K562 (cell line): ENCODE data around the gene USP32. TPM values are rescaled to one million over a fixed set of nuclear protein-coding genes. Genes with fewer than 3 reads are reported as not detected.

Source experiments
- ATAC-seq: fragments of 200-7000 bp; cut with Tn5 transposase; 3 replicates; pipeline ENCODE4 v1.9.1; 2020; ENCODE audit warnings: moderate library complexity
- BruUV-seq: library from RNA; stranded (reverse); fragments of 400-500 nt; replicated peaks from 2 replicates; lab custom pipeline; 2021; lab: Mats Ljungman, UMichigan
- CTCF ChIA-PET: fragments of 300-600 bp; formaldehyde crosslinking; extraction: SDS; loops from one replicate; lab custom pipeline; 2021; ENCODE audit warnings: low intra/inter-chr PET ratio; lab: Yijun Ruan, JAX
- POLR2A ChIA-PET: fragments of 300-600, 350-650 bp; sonication (Branson Sonifier 250); formaldehyde crosslinking; extraction: SDS; loops from one replicate; lab custom pipeline; 2021; ENCODE audit warnings: antibody characterized with exemption, inconsistent platforms; lab: Yijun Ruan, JAX
- DNase-seq, 4 experiments: peaks; one replicate each; pipeline versions ENCODE4 v3.0.0 to v3.0.0-alpha.2; 2011 to 2018; ENCODE audit warnings: low spot score in 3 of 4, mixed read lengths in 3 of 4; ENCODE audit errors: extremely low read depth in 1 of 4
- FAIRE-seq: peaks from 2 replicates; lab custom pipeline; 2011; peaks lifted over from hg19 to GRCh38; lab: Jason Lieb, UNC
- H2AFZ ChIP-seq: 2 replicates; pipeline ENCODE4 v1.6.0; 2011; ENCODE audit warnings: low read depth, low read length, control low read depth, inconsistent platforms
- H3K27ac ChIP-seq: fragments of 200-600 bp; 3 replicates; pipeline ENCODE4 v1.8.0; 2011; ENCODE audit warnings: low read depth, mild to moderate bottlenecking, control low read depth, inconsistent platforms, low read length, moderate library complexity, mixed read lengths; ENCODE audit errors: extremely low read depth
- H3K27me3 ChIP-seq, 2 experiments: fragments of 300-600 bp in 1 of 2; 2 replicates in 1 of 2; 3 replicates in 1 of 2; pipeline versions ENCODE4 v1.6.0 to v1.8.0; 2011; ENCODE audit warnings: inconsistent platforms in 2 of 2, low read length in 2 of 2, mild to moderate bottlenecking in 1 of 2, mixed read lengths in 1 of 2, moderate library complexity in 1 of 2; ENCODE audit not compliant: control insufficient read depth in 2 of 2, insufficient read depth in 2 of 2
- H3K36me3 ChIP-seq: fragments of 300-600 bp; 3 replicates; pipeline ENCODE4 v1.8.0; 2011; ENCODE audit warnings: mild to moderate bottlenecking, low read length, inconsistent platforms; ENCODE audit not compliant: control insufficient read depth, insufficient read depth
- H3K4me1 ChIP-seq, 2 experiments: fragments of 200-600 bp in 1 of 2; replicated peaks in 1 of 2; 2 replicates in 1 of 2; 3 replicates in 1 of 2; pipeline versions ENCODE4 v1.5.1 to v1.8.0; 2011; ENCODE audit warnings: inconsistent platforms in 2 of 2, low read length in 2 of 2, mild to moderate bottlenecking in 1 of 2, mixed read lengths in 1 of 2, moderate library complexity in 1 of 2; ENCODE audit not compliant: control insufficient read depth in 2 of 2, insufficient read depth in 2 of 2
- H3K4me2 ChIP-seq: 2 replicates; pipeline ENCODE4 v1.6.1; 2011; ENCODE audit warnings: low read length, control low read depth, inconsistent platforms, mixed read lengths; ENCODE audit not compliant: insufficient read depth
- H3K4me3 ChIP-seq: fragments of 200-600 bp; sonication (generic), shearing (Covaris generic); 2 replicates; pipeline ENCODE4 v1.5.1; 2016; ENCODE audit warnings: control low read depth, inconsistent platforms
- H3K79me2 ChIP-seq: fragments of 200-600 bp; 3 replicates; pipeline ENCODE4 v1.8.0; 2011; ENCODE audit warnings: low read length, inconsistent platforms; ENCODE audit not compliant: control insufficient read depth, insufficient read depth
- H3K9ac ChIP-seq, 2 experiments: 2 replicates each; pipeline versions ENCODE4 v1.6.0 to v1.6.1; 2011; ENCODE audit warnings: low read depth in 2 of 2, low read length in 2 of 2, control low read depth in 1 of 2, inconsistent platforms in 1 of 2, mild to moderate bottlenecking in 1 of 2, mixed read lengths in 1 of 2; ENCODE audit not compliant: insufficient read depth in 1 of 2
- H3K9me1 ChIP-seq: one replicate; pipeline ENCODE4 v1.6.0; 2011; ENCODE audit warnings: inconsistent platforms, mild to moderate bottlenecking, low read length, moderate library complexity; ENCODE audit not compliant: control insufficient read depth, insufficient read depth
- H3K9me3 ChIP-seq: replicated peaks from 2 replicates; pipeline ENCODE4 v1.5.1; 2011; ENCODE audit warnings: low read depth, low read length, inconsistent platforms; ENCODE audit not compliant: control insufficient read depth, insufficient read depth
- H4K20me1 ChIP-seq: replicated peaks from 2 replicates; pipeline ENCODE4 v1.6.1; 2011; ENCODE audit warnings: low read length, inconsistent platforms, mixed read lengths; ENCODE audit not compliant: control insufficient read depth, insufficient read depth
- ARID2 ChIP-seq: fragments of 450-650 bp; IDR thresholded peaks from 2 replicates; pipeline ENCODE4 v1.6.1; 2017; ENCODE audit warnings: antibody characterized with exemption, mild to moderate bottlenecking
- ATF1 ChIP-seq, 2 experiments: fragments of 450-650 bp in 1 of 2; IDR thresholded peaks; 2 replicates each; pipeline ENCODE4 v1.6.1; 2016; ENCODE audit warnings: missing compliant biosample characterization in 1 of 2, missing genetic modification characterization in 1 of 2
- DIDO1 ChIP-seq: fragments of 450-650 bp; IDR thresholded peaks from 2 replicates; pipeline ENCODE4 v1.6.1; 2016; ENCODE audit warnings: low read depth, missing biosample characterization, missing genetic modification characterization
- DMBX1 ChIP-seq: fragments of 250-450 bp; sonication (Bioruptor Pico); IDR thresholded peaks from 2 replicates; pipeline ENCODE4 v1.8.0; 2022; ENCODE audit warnings: inconsistent platforms, mild to moderate bottlenecking, moderate library complexity, borderline replicate concordance
- ESRRA ChIP-seq: fragments of 450-650 bp; IDR thresholded peaks from 2 replicates; pipeline ENCODE4 v1.6.1; 2014; ENCODE audit warnings: low read depth, mild to moderate bottlenecking, moderate library complexity, borderline replicate concordance
- HDAC1 ChIP-seq, 2 experiments: fragments of 450-650 bp; IDR thresholded peaks; 2 replicates each; pipeline ENCODE4 v1.6.1; 2016 to 2017; ENCODE audit warnings: inconsistent platforms in 1 of 2, mild to moderate bottlenecking in 1 of 2, moderate library complexity in 1 of 2
- KLF13 ChIP-seq: fragments of 450-650 bp; IDR thresholded peaks from 2 replicates; pipeline ENCODE4 v1.6.1; 2016; ENCODE audit warnings: missing genetic modification characterization, low read depth, mild to moderate bottlenecking, missing compliant biosample characterization, moderate library complexity, borderline replicate concordance
- MYC ChIP-seq, 2 experiments: fragments of 250-450 bp in 1 of 2; sonication (Bioruptor Pico) in 1 of 2; IDR thresholded peaks; 2 replicates each; pipeline versions ENCODE4 v1.5.1 to v1.6.1; 2012 to 2021; ENCODE audit warnings: low read depth in 2 of 2, borderline replicate concordance in 1 of 2, improper control_type of control experiment in 1 of 2, low read length in 1 of 2, mild to moderate bottlenecking in 1 of 2, moderate library complexity in 1 of 2
- NFRKB ChIP-seq: fragments of 450-650 bp; IDR thresholded peaks from 2 replicates; pipeline ENCODE4 v1.6.1; 2016; ENCODE audit warnings: low read depth
- PTBP1 ChIP-seq: fragments of 200-400 bp; formaldehyde crosslinking; IDR thresholded peaks from 2 replicates; pipeline ENCODE4 v1.6.1; 2017; ENCODE audit warnings: low read depth, low read length
- STAT5B ChIP-seq: fragments of 250-450 bp; sonication (Bioruptor Pico); IDR thresholded peaks from 2 replicates; pipeline ENCODE4 v1.8.0; 2021; ENCODE audit warnings: mild to moderate bottlenecking, inconsistent platforms
- TEAD2 ChIP-seq: fragments of 450-650 bp; IDR thresholded peaks from 2 replicates; pipeline ENCODE4 v1.6.1; 2016; ENCODE audit warnings: missing genetic modification characterization, control low read depth, missing compliant biosample characterization
- YBX1 ChIP-seq: fragments of 450-650 bp; IDR thresholded peaks from 2 replicates; pipeline ENCODE4 v1.7.1; 2016; ENCODE audit warnings: mild to moderate bottlenecking
- YY1 ChIP-seq, 3 experiments: IDR thresholded peaks; 2 replicates each; pipeline ENCODE4 v1.6.1; 2011; ENCODE audit warnings: low read length in 2 of 3, mild to moderate bottlenecking in 2 of 3, moderate library complexity in 2 of 3, borderline replicate concordance in 1 of 3, control low read depth in 1 of 3, low read depth in 1 of 3; ENCODE audit not compliant: insufficient read depth in 3 of 3, insufficient replicate concordance in 2 of 3, control insufficient read depth in 1 of 3, insufficient read length in 1 of 3; ENCODE audit errors: extremely low read depth in 1 of 3
- ZNF3 ChIP-seq: fragments of 250-450 bp; sonication (Bioruptor Pico); IDR thresholded peaks from 2 replicates; pipeline ENCODE4 v1.5.0; 2021; ENCODE audit warnings: mild to moderate bottlenecking, moderate library complexity
- WGBS: fragments of 100-300 bp; shearing (Covaris generic); methylation state at CpG from one replicate; pipeline ENCODE4 v1.1.6; 2016; ENCODE audit warnings: low coverage, mixed read lengths; ENCODE audit not compliant: insufficient coverage; ENCODE audit errors: missing lambda C conversion rate; 5-methylcytosine and 5-hydroxymethylcytosine counted together
- in situ Hi-C: fragments of 300-500 bp; cut with MboI; formaldehyde crosslinking; loops from 4 replicates; pipeline ENCODE4 v1.15.0; 2018; ENCODE audit warnings: inconsistent platforms, mixed read lengths
- intact Hi-C: fragments of 100-400 bp; cut with micrococcal nuclease; formaldehyde crosslinking; loops from 2 replicates; pipeline ENCODE4 v1.14.2; 2022
- polyA plus RNA-seq, 8 experiments: library from polyadenylated mRNA; depleted of rRNA in 4 of 8; stranded (reverse) in 5 of 8; unstranded in 3 of 8; fragments of >200 nt; fragmentation: Nextera tagmentation in 2 of 8; fragmentation: Illumina TruSeq in 1 of 8; extraction: Ambion mirVana in 2 of 8; extraction: Trizol in 1 of 8; gene quantifications; 2 replicates each; pipeline versions ENCODE4 v1.2.1 to v1.2.3, GENCODE V29; 2011 to 2014; ENCODE audit warnings: inconsistent platforms in 1 of 8, missing spikeins in 1 of 8
- total RNA-seq, 7 experiments: library from RNA; depleted of rRNA in 6 of 7; stranded (reverse); fragments of >200 nt in 6 of 7; fragmentation: Illumina TruSeq in 2 of 7; extraction: Trizol in 2 of 7; gene quantifications; 2 replicates each; pipeline versions ENCODE4 v1.2.1 to v1.2.3, GENCODE V29; 2011 to 2021; ENCODE audit warnings: low replicate concordance in 1 of 7
- TF ChIP-seq, protein P1 (sequence below): sonication (generic); IDR thresholded peaks from 2 replicates; pipeline ENCODE4 v1.6.1; 2016
- TF ChIP-seq, protein P2 (sequence below): IDR thresholded peaks from 2 replicates; pipeline ENCODE4 v1.6.1; 2012; ENCODE audit warnings: low read depth, low read length, improper control_type of control experiment, borderline replicate concordance

The USP32 gene
- total and polyA plus RNA-seq, 9 of the 15 experiments (the other 6 are each of a cell fraction or from before 2014, with no cell fraction given), result 18.0 to 69.3 (median 47.1) TPM

DNA sequence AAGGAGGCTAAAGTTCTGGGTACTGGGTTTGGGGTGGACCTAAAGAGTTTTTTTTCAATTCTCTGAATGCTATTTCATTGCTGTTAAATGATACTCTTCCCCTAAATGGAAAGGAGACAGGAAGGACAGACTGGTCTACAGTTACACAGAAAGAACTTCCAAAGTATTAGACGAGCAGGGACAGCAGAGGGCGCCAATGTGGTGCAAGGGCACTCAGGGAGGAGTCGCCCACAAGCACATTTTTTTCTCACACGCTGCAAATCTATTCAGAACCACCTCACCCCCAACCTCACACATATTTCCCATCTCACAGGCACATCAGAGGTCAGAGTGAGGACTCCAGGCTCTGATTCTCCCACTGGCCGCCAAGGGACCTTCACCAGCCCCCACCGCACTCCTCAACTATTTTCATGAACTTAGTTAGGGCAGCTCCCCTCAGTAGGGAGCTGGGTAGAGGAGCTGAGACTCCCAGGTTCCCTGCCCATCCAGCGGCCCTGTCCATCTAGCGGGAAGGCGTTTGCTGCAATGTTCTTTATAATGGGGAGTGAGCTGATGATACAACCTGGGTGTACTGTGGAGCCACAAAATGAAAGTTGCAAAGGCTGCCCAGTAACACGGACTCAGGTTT lies 248.9 kb downstream of the USP32 start:
- Histone ChIP-seq H3K9ac (peak overlapping the region in 1 of 2 experiments; percentile 26; a peak in 1 of 4 replicates), H3K79me2 (no peaks in the 10 kb centered on the region), H3K9me1 (peaks cover 3% of the 10 kb centered on the region), H3K27ac (no peak overlapping the region), H3K4me3 (no peak overlapping the region), H3K4me2 (peak overlapping the region; percentile 35; the same call in 1 of the 2 replicates), H4K20me1 (peaks cover 19% of the 10 kb centered on the region), H3K9me3 (no peaks in the 10 kb centered on the region), H3K36me3 (no peaks in the 10 kb centered on the region), H3K4me1 (peaks cover 4 to 34% of the 10 kb centered on the region in 2 experiments; a peak in 4 of 5 replicates), H2AFZ (peak overlapping the region; percentile 15), H3K27me3 (peaks cover 27 to 63% of the 10 kb centered on the region in 2 experiments; a peak in 4 of 5 replicates)
- intact Hi-C loops, result loop anchor here (1.0 to 10.0 kb wide), 3 partner anchors 86 to 492 kb away; no protein-coding TSS in a partner anchor
- WGBS, result 5% methylated on average over 10 of the region's 10 CpGs
- BruUV-seq, result no TSS peak
- ChIA-PET CTCF (interaction anchor here (0.7 to 2.4 kb wide), 5 partner anchors 293 to 499 kb away, joined by 3 to 14 read pairs (median 3); no protein-coding TSS in a partner anchor), POLR2A (no interaction called here)
- DNase-seq, result peak; percentile 67 to 88 (median 70)
- peak; percentile 91 for ATAC-seq
- in situ Hi-C loops, result loop anchor here (10.0 kb wide), 1 partner anchor 282 kb away; the partner anchor contains the start of gene CHCT1
- peak; percentile 94 for FAIRE-seq
- TF ChIP-seq DMBX1, result no peak
- TF ChIP-seq ESRRA, result no peak
- TF ChIP-seq TEAD2, result no peak
- TF ChIP-seq ARID2, result 0 out of 2 replicates have a peak, but pooled peaks have one; percentile 28
- no peak for TF ChIP-seq YY1 (IDR thresholded peaks at IDR 0.05; ENCODE audit: borderline replicate concordance in 1 of 3, control insufficient read depth in 1 of 3, extremely low read depth in 1 of 3, insufficient read depth in 3 of 3, insufficient read length in 1 of 3, insufficient replicate concordance in 2 of 3, low read depth in 1 of 3, low read length in 2 of 3)
- no peak for TF ChIP-seq ATF1 (CRISPR knock-in tag; IDR thresholded peaks at IDR 0.05)
- TF ChIP-seq ATF1 (tag; IDR thresholded peaks at IDR 0.05), result no peak
- TF ChIP-seq ZNF3 (CRISPR knock-in tag), result no peak
- no peak for TF ChIP-seq STAT5B (CRISPR knock-in tag)
- TF ChIP-seq PTBP1, result no peak
- no peak for TF ChIP-seq NFRKB
- TF ChIP-seq YBX1, result no peak
- TF ChIP-seq, protein P1, sequence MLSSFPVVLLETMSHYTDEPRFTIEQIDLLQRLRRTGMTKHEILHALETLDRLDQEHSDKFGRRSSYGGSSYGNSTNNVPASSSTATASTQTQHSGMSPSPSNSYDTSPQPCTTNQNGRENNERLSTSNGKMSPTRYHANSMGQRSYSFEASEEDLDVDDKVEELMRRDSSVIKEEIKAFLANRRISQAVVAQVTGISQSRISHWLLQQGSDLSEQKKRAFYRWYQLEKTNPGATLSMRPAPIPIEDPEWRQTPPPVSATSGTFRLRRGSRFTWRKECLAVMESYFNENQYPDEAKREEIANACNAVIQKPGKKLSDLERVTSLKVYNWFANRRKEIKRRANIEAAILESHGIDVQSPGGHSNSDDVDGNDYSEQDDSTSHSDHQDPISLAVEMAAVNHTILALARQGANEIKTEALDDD, result 0 out of 2 replicates have a peak, but pooled peaks have one; percentile 16
- peak; percentile 33; the same call in 1 of the 2 replicates for TF ChIP-seq MYC (IDR thresholded peaks at IDR 0.05; ENCODE audit: low read depth, low read length)
- TF ChIP-seq MYC (CRISPR knock-in tag; IDR thresholded peaks at IDR 0.05; ENCODE audit: borderline replicate concordance, low read depth), result no peak
- no peak for TF ChIP-seq DIDO1 (tag)
- TF ChIP-seq, protein P2, sequence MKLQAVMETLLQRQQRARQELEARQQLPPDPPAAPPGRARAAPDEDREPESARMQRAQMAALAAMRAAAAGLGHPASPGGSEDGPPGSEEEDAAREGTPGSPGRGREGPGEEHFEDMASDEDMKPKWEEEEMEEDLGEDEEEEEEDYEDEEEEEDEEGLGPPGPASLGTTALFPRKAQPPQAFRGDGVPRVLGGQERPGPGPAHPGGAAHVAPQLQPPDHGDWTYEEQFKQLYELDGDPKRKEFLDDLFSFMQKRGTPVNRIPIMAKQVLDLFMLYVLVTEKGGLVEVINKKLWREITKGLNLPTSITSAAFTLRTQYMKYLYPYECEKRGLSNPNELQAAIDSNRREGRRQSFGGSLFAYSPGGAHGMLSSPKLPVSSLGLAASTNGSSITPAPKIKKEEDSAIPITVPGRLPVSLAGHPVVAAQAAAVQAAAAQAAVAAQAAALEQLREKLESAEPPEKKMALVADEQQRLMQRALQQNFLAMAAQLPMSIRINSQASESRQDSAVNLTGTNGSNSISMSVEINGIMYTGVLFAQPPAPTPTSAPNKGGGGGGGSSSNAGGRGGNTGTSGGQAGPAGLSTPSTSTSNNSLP, result no peak
- TF ChIP-seq HDAC1 (IDR thresholded peaks at IDR 0.05), result no peak
- no peak for TF ChIP-seq KLF13 (tag)
